Measurements from ENCODE around the gene PTGDR.

Gene PTGDR

DNA sequence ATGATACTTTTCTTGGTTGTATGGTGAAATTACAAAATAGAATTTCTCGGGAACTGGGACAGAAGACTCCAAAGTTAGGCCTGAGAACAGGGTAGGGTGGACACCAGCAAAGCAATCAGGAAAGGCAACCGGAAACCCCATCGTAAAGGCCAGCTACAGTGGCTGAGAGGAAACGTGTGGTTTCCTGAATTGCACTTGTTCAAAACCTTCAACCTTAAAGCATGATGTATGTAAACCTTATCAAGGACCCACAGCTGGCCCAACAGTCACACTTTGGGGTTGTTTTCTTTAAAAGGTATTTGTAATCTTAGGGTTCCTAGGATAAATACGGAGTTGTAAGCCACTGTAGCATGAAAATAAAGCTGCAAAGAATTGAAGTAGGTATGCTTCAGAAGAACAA lies 2.2 kb upstream of the PTGDR start:
- no peak for DNase-seq (ENCODE audit: low read depth)

- peak; percentile 42 for DNase-seq (ENCODE audit: low read depth)
Measured at GRCh38 chr14:52266179-52266578, 1.3 kb upstream of the PTGDR start.

DNA sequence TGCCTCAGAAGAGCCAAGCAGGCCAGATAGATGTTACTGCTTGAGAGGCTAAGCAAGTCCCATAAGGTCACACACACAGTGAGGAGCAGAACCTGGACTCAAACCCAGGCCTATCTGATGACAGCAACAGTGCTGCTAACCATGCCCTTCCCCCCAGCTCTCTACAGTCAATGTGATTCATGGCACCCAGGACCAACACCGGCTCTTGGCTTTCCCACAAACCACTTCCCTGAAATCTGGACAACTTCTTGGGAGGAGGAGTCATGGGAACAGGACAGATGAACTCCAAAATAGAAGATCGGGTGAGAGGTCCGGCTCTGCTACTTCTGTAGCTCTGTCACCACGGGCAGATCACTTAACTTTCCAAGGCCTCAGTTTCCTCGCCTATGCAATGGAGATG lies 716 bp upstream of the PTGDR start:
- no peak for DNase-seq (ENCODE audit: low read depth)

GRCh38 chr14:52268279-52269061 lies 972 bp downstream of the PTGDR start:
- DNase-seq (ENCODE audit: low read depth), result no peak

DNA sequence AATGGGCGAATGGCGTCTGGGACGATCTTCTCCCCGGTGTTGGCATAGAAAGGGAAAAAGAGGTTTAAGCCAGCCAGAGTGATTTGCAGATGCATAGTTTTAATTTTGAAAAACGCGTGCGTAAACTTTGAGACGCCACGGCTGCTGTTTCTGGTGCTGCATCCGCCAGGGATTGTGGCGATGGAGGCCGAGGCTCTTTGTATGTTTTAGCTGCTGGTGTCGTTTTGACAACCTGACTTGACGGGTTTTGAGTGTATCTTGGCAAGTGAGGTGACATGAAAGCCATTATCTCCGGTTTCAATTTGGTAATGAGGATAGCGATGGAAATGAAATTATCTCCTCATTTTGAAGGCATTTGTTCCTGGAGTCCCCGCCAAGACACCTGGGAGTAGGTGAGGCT lies 1.6 kb downstream of the PTGDR start:
- DNase-seq (ENCODE audit: low read depth), result no peak

GRCh38 chr14:52269982-52270381 lies 2.5 kb downstream of the PTGDR start:
- no peak for DNase-seq (ENCODE audit: low read depth)

DNA sequence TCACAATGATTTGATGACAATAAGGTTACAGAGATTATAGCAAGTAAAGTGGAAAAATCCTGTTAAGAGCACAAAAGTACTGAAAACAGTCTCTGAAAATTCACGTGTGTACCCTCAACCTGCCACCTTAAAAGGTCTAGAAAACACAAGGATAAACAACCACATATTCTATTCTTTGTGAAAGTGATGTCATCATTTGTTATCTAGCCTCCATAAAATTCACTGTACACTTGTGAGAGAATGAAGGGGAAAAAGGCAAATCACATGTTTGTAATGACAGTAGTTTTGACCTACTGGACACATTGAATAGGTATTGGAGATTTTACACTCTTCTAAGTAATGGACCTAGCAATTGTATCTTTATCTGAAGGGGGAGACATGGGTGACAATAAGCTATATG lies 4.0 kb downstream of the PTGDR start:
- DNase-seq (ENCODE audit: low read depth), result no peak

DNA sequence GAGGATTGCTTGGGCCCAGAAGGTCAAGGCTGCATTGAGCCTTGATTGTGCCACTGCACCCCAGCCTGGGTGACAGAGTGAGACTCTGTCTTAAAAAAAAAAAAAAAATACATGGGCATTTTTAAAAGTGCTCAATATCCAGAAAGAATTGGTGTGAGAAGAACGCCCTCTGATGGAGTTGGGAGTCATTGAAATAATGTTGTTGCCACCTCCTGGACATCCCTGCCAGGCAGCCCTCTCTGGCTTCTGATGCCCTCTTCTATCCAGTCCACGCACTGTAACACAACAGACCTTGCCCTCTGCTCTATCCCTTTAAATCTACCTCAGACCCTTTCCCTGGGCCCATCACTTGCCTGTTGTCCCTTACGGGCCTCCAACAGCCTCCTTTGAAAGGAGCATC lies 4.9 kb downstream of the PTGDR start:
- no peak for DNase-seq (ENCODE audit: low read depth)

DNA sequence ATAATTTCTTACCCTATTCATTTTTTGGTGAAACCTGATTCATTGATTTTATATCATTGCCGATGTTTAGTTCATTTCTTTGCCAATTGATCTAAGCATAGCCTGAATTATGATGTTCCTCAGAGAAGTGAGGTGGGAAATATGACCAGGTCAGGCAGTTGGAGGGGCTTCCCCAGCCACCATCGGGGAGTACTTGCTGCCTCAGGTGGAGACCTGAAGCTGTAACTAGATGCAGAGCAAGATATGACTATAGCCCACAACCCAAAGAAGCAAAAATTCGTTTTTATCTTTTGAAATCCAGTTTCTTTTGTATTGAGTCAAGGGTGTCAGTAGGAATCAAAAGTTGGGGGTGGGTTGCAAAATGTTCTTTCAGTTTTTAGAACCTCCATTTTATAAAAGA lies 7.9 kb downstream of the PTGDR start:
- no peak for DNase-seq (ENCODE audit: low read depth)

DNA sequence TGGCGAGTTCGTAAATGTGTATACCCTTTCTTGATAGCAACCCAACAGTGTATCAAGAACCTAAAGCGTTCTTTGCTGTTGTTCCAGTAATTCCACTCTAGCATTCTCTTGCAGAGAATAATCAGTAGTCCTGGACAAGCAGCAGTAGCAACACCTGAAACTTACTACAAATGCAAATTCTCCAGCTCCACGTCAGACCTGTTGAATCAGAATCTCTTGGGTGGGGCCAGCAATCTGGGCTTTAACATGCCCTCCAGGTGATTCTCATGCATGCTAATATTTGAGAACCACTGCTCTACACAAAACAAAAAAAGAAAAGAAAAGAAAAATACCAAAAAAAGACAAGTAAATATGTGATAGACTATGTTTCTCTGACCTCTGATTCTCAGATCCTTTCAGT lies 10.1 kb downstream of the PTGDR start:
- no peak for DNase-seq (ENCODE audit: low read depth)

GRCh38 chr14:52279408-52279807 lies 11.9 kb downstream of the PTGDR start:
- DNase-seq (ENCODE audit: low read depth), result no peak

DNA sequence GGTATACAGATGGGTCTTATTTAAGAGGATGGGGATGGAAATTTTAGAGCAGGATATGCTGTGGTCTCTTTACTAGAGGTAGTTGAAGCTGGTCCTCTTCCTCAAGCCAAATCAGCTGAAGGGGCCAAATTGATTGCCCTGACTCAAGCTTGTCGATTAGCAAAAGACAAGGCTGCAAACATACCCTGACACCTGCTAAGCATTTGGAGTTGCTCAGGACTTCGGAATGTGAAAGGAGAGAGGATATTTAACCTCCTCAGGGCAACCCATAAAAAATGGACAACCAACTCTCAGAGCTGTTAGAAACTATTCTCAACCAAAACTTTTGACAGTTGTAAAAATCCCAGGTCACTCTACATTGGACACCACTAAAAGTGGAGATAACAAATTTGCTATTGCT lies 15.6 kb downstream of the PTGDR start:
- no peak for DNase-seq (ENCODE audit: low read depth)

DNA sequence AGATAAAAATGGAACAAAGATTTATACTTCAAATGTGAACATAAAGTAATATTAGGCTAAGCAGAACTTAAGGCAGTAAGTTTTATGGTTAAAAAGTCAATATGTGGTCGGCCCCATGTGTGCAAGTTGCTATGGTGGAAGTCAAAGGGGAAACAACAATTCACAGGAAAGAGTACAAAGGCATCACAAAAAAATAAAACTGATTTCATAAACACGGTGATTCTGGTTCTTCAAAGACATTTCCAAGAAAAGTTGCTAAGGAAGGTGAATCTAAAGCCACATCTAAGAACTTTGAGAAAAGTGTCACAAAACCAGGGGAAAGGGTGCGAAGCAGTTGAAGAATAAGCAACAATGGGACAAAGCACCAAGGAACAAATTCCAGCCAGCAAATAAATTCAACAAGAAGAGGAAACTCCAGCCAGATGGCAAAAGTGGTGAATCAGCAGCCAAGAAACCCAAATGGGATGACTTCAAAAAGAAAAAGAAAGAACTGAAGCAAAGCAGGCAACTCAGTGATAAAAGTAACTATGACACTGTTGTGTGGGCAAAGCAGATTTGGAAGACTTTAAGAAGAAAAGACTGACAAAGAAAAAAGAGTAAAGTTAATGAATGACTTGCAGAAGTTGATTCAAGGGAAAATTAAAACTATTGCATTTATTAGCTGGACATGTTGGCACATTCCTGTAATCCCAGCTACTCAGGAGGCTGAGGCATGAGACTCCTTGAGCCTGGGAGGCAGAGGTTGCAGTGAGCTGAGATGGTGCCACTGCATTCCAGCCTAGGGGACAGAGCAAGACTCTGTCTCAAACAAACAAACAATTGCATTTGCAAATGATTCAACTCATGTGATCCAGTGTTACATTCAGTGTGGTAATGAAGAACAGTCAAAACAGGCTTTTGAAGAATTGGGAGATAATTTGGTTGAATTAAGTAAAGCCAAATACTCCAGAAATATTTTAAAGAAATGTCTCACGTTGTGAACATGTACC lies 19.5 kb downstream of the PTGDR start:
- no peak for DNase-seq (ENCODE audit: low read depth)

DNA sequence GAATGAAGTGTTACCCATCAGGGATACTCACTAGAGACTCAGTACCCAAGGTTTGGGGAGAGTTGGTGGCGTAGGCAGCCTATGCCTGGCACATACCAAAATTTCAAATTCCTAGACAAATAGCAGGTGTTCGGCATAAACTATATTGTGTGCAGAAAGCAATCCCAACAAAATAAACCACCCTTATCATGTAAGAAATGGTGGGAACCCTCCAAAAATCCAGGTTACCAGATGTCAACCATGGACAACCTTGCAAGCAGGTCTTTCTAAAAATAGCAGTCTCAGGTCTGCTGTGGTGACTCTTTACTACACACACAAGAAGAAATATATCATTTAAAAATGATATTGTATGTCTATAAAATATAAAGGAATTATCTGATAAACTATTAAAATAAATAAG lies 28.9 kb downstream of the PTGDR start:
- no peak for DNase-seq (ENCODE audit: low read depth)

GRCh38 chr14:52298795-52299194 lies 31.3 kb downstream of the PTGDR start:
- no peak for DNase-seq (ENCODE audit: low read depth)

DNA sequence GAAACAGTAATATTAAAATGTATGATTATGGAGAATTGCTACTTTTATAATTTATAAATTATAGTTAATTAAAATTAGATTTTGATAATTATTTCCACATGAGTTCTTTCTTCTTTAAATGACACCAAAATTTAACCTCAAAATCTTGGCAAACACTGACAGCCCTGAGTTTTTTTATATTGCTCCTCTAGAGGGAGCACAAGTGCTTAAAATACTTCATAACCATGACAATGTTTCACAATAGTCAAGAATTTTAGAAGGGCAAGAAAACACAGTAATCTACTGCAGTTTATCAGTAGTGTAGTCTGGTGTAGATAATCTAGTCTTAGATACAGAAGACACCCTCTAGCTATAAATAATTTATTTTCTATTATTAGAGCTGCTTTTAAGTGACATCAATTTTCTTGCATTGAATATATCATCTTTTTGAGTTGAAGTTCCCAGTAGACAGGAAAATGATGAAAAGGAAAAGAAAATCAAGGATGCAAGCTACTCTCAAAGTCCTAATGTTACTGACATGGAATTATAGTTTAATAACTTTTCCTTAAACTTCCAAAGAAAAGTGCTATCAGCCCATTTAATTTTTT lies 32.3 kb downstream of the PTGDR start:
- DNase-seq (ENCODE audit: low read depth), result no peak

DNA sequence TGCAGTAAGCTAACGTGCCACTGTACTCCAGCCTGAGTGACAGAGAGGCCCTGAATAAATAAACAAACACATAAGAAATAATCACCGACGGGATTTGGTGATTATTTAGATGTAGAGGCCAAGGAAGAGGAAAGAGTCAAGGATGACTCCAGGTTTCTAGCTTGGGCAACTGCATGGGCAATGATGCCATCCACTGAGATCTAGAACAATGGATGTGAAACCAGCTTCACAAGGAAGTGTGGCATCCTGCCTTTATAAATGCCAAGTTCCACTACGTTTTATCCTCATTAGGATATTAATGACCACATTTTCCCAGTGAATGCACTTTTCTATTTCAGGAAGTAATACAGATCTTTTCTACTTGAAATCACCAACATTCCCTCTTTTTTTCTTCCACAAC lies 35.7 kb downstream of the PTGDR start:
- no peak for DNase-seq (ENCODE audit: low read depth)

- DNase-seq (ENCODE audit: low read depth), result no peak
Measured at GRCh38 chr14:52304248-52304904, 36.9 kb downstream of the PTGDR start.

GRCh38 chr14:52305014-52305413 lies 37.5 kb downstream of the PTGDR start:
- DNase-seq (ENCODE audit: low read depth), result no peak

DNA sequence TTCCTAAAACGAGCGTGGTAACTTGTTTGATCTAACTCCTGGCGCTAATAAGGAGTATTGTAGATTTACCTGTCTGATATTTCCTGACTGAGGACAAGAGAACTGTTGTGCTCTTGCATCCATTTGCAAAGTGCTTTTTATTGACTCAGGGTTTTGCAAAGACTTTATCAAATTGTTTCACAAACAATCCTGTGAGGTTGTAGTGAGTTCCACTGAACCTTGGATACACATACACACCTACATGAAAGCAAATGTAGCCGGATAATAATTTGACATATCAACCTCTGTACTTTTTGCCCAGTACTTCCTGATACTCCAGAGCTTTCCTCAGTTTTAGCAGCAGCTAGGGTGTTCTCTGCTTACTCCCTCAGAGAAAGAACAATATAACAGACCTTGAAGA lies 39.9 kb downstream of the PTGDR start:
- DNase-seq (ENCODE audit: low read depth), result no peak

GRCh38 chr14:52307905-52308304 lies 40.4 kb downstream of the PTGDR start:
- no peak for DNase-seq (ENCODE audit: low read depth)

GRCh38 chr14:52310541-52310940 lies 43.0 kb downstream of the PTGDR start:
- no peak for DNase-seq (ENCODE audit: low read depth)
